GM19043 (cell line): ENCODE results near the gene CTBP1.

Experiments used
- ATAC-seq: cut with Tn5 transposase; IDR thresholded peaks from one replicate; pipeline ENCODE4 v1.9.1; 2021; ENCODE audit warnings: low read depth; ENCODE audit not compliant: unreplicated experiment

Gene CTBP1

DNA sequence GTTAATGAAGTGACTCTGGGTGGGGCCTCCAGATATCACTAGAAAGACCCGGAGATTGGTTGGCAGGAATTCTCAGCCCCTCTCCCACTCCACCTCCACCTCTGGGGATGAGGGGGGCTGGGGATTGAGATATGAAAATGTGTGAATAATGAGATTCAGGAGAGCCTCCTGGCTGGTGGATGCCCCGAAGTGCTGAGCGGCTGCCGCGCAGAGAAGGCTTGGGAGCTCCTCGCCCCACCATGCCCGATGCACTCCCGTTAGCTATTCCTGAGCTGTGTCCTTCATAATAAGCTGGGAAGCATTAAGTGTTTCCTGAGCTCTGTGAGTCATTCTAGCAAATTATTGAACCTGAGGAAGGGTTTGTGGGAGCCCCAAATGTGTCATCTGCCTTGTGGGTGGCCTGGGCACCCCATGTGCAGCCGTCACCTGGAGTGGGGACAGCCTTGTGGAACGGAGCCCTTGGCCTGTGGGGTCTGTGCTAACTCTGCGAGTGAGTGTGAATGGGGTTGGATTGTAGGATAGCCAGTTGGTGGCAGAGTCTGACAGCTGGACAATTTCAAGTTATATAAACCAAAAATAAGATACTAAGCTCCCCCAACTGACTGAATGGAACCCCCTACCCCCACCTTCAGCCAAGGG lies 36.3 kb upstream of the CTBP1 start:
- ATAC-seq: no peak

DNA sequence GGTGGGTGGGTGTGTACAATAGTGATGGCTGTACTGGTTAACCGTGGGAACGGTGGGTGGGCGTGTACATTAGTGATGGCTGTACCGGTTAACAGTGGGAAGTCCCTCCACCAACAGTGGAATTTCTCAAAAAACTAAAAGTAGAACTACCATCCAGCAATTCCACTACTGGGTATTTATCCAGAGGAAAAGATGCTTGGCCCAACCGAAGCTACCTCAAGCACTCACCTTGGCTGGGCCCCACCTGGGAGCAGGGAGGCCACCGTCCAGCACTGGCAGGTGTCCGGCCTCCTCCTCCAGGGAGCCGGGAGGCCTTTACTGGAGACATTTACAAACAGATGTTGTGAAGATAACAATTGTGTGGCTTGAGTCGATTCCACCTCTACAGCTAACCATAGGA lies 34.8 kb upstream of the CTBP1 start:
- no peak for ATAC-seq

DNA sequence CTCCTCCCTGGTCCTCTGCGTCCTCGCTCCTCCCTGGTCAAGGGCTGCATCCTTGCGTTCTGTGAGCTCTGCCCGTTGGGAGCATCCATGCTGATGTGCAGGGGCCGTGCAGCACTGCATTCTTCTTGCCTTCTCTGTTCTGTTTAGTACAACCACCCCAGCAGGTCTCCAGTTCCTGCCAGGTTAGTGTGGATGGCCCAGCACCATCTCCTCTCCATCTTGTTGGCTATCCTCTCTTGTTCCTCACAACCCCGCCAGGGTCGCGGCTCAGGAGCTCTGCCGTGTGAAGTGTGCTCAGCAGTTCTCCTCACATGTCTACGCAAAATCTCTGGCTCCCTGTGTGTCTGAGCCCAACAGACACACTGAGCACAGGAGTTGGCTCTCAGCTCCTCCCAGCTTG lies 30.3 kb upstream of the CTBP1 start:
- no peak for ATAC-seq

DNA sequence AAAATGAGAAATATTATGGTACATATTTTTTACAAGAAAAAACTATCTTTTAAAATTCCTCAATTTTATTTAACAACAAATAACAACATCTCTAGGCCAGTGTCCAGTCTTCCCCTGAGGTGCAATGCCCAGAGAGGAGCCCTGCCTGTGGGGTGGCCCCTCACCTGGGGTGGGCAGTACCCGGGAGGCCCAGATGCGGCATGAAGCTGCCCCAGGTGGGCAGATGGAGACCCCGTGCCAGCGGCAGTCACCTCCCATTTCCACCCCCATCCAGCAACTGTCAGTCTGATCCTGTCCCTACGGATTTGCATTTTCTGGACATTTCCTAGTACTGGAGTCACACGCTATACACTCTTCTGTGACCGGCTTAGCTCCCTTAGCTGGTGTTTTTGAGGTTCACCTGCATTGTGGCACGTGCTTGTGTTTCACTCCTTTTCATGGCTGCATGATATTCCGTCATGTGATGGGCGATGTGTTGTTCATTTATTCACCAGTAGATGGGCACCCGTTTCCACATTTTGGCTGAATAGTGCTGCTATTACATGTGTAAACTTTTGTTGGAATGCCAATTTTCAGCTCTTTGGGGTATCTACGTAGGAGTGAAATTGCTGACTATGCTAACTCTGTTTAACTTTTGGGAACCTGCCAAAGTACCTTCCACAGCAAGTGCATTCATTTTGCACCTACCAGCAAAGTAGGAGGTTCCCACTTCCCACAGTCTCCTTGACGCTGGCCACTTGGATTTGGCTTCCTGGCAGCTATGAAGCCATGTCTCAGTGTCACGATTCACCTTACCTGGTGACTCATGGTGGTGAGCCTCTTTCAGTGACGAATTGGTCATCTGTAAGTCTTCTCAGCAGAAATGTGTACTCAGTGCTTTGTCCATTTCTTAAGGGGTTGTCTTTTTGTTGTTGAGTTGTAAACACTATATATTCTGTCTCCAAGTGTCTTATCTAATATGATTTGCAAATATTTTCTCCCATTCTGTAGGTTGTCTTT lies 29.0 kb upstream of the CTBP1 start:
- no peak for ATAC-seq

DNA sequence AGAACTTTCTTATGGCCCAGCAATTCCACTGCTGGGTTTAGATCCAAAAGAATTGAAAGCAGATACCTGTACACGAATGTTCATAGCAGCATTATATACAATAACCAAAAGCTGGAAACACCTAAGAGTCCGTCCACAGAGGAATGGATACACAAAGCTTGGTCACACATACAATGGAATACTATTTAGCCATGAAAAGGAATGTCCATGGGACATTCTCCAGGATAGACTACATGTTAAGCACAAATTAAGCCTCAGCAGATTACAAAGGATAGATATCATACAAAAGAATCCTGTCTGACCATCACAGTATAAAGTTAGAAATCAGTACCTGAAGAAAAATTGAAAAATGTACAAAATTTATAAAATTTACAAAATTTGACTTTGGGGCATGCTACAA lies 28.1 kb upstream of the CTBP1 start:
- ATAC-seq: no peak

DNA sequence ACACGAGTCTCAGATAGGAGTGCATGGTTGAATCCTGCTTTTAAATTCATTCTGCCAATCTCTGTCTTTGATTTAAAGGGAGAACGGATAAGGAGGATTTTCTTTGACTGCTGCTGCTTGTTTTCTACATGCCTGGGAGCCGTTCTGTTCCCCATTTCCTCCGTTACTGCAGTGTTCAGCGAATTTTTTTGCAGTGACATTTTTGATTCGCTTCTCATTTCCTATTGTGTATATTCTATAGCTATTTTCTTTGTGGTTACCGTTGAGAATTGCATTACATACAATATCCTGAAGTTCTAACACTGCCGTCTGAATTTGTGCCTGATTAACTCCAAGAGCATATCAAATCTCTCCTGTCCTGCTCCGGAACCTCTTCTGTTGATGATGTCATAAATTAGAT lies 25.9 kb upstream of the CTBP1 start:
- no peak for ATAC-seq

DNA sequence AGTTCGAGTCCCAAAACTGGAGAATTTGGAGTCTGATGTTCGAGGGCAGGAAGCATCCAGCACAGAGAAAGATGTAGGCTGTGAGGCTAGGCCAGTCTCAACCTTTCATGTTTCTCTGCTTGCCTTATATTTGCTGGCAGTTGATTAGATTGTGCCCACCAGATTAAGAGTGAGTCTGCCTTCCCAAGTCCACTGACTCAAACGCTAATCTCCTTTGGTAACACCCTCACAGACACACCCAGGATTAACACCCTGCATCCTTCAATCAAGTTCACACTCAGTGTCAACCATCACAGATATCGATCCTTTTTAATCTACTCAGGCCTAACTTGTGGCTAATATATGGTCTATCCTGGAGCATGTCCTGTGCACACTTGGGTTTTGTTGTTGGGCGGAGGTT lies 22.8 kb upstream of the CTBP1 start:
- no peak for ATAC-seq

DNA sequence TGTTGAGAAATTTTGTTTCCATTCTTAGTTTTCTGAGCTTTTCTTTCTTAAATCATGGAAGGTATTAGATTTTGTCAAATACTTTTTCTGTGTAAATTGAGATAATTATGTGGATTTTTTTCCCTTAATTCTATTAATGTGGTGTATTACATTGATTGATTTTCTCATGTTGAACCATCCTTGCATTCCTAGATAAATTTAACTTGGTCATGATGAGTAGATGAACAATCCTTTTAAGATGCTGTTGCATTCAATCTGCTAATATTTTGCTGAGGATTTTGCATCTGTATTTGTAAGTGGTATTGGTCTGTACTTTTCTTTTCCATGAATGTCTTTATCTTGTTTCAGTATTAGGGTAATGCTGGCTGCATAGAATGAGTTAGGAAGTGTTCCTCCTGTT lies 20.3 kb upstream of the CTBP1 start:
- no peak for ATAC-seq

DNA sequence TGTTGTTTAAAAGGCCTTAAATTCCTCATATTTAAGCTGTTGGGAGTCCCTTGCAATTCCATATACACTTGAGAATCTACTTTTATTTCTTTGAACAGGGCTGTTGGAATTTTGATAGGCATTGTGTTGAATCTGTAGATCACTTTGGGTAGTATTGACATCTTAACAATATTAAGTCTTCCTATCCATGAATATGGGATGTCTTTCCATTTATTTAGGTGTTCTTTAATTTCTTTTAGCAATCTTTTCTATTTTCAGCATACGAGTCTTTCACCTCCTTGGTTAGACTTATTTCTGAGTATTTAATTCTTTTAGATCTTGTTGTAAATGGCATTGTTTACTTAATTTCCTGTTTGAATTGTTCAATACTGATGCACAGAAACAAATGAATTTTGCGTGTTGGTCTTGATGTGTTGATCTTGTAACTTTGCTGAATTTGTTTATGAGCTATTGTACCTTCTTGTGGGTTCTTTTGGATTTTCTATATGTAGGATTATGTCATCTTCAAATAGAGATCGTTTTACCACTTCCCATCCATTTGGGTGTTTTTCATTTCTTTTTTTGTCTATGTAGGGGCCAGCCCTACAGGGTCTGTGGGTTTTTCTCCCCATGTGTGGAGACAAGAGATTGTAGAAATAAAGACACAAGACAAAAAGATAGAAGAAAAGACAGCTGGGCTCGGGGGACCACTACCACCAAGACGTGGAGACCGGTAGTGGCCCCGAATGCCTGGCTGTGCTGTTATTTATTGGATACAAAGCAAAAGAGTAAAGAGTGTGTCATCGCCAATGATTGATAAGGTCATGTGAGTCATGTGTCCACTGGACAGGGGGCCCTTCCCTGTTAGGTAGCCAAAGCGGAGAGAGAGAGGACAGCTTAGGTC lies 18.2 kb upstream of the CTBP1 start:
- no peak for ATAC-seq

DNA sequence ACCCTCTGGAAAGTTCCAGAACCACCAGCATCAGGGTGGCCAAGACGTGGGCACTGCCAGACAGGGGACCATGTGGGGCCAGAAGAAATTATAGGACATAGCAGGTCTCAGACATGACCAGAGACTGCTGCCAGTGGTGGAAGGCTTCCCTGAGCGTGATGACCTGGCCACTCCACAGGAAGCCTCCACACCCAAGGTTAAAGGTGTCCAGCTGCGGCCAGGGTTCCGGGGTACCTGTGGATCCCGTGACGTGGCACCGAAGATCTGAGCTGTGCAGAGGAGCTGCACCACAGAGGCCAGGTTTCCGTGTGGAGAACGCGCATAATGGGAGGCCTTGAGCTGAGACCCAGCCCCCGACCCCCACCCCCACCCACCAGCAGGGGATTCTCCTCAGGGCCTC lies 16.4 kb upstream of the CTBP1 start:
- no peak for ATAC-seq

DNA sequence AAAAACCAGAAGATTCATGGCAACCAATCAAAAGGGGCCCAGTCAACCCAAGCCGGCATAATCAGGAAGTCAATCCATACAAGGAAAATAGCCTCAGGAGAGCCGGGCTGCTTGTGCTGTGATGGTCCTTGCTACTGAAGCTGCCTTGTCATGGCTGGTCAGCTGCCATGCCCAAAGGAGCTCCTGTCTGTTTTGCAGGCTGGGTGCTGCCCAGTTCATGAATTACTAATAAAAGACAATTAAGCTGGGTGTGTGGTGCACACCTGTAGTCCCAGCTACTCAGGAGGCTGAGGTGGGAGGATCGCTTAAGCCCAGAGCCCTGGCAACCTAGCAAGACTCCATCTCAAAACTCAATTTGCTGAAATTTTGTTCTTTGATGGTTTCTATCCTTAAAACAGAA lies 16.0 kb upstream of the CTBP1 start:
- ATAC-seq: no peak

DNA sequence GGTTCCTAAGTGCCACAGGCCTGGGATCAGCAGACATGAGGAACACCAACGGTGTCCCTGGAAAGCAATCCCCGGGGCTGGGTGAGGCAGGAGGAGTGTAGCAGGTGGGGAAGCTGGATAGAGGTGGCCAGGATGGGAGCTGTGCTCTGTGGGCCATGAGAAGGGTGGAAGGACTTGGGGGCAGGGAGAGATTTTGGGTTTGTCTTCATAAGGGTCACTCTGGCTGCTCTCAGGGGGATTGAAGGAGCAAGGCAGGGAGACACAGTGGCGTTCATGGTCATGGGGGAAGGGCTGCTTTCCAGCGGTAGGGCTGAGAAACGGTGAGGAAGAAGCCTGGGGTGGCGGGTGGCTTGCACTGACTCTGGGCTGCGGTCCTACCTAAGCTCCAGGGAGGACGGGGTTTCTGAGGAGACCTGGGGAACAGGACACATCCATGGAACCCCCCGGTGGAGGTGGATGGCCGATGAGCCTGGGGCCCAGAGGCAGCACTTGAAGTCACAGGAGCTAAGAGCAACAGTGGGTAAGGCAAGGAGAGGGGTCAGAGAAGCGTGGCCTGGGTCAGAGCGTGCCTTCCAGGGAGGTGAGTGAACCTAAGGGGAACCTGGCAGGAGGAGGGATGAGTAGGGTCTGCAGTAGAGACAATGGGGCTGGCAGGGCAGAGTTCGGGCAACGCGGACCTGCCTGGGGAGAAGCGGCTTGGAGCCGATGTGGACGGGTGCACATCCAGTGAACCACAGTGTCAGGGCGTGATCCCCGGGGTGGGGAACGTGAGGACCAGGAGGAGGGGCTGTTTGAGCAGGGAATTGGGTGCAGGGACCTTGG lies 12.4 kb upstream of the CTBP1 start:
- ATAC-seq: no peak

DNA sequence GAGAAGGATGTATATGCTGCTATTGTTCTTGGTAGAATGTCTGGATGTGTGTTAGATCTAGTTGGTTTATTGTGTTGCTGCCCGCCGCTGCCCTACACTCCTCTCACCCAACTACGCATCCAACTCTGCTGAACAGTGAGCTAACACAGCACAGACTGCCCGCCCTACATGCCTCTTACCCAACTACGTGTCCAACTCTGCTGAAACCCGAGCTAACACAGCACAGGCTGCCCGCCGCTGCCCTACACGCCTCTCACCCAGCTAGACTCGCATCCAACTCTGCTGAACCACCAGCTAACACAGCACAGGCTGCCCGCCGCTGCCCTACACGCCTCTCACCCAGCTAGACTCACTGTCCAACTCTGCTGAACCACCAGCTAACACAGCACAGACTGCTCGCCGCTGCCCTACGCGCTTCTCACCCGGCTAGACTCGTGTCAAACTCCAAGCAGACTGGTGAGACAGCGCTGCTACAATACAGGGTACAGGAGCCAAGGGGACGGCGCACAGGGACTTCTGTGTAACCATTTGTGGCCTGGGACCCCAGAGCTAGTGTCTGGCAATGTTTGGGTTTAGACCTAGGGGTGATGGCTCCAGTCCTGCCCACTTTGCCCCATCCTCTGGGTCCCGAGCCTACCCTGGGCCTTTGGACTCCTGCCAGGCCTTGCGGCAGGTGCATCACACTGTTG lies 11.6 kb upstream of the CTBP1 start:
- no peak for ATAC-seq

DNA sequence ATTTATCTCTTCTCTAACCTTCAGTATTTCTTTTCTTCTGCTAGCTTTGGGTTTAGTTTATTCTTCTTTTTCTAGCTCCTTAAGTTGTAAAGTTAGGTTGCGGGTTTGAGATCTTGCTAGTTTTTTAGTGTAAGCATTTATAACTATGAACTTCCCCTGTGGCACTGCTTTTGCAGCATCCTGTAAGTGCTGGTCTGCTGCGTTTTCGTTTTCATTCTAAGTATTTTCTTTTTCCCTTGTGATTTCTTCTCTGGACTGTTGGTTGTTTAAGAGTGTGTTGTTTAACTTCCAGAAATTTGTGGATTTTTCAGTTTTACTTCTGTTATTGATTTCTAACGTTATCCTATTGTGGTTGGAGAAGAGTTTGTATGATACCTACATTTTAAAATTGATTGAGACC lies 11.0 kb upstream of the CTBP1 start:
- no peak for ATAC-seq

DNA sequence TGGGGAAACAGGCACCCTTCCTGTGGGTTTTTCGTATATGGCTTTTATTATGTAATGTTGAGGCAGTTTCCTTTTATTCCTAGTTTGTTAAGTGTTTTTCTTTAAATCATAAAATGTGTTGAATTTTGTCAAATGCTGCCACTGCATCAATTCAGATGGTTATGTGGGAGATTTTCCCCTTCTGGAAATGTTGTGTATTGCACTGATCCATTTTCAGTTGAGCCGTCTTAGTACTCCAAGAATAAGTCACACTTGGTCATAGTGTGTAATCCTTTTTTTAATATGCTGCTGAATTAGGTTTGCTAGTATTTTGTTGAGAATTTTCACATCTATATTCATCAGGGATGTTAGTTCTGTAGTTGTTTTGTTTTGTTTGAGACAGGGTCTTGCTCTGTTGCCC lies 9.5 kb upstream of the CTBP1 start:
- no peak for ATAC-seq

DNA sequence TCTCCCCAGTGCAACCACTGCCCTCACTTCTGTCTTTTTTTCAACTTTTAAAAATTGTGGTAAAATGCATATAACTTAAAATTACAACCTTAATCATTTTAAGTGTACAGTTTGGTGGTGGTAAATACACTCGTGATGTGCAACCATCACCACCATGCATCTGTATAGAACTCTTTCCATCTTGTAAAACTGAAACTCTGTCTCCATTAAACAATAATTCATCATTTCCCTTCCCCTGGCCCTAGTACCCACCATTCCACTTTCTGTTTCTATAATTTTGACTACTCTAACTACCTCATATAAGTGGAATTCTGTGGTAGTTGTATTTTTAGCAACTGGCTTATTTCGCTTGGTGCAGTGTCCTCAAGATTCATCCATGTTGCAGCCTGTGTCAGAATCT lies 6.8 kb upstream of the CTBP1 start:
- no peak for ATAC-seq

DNA sequence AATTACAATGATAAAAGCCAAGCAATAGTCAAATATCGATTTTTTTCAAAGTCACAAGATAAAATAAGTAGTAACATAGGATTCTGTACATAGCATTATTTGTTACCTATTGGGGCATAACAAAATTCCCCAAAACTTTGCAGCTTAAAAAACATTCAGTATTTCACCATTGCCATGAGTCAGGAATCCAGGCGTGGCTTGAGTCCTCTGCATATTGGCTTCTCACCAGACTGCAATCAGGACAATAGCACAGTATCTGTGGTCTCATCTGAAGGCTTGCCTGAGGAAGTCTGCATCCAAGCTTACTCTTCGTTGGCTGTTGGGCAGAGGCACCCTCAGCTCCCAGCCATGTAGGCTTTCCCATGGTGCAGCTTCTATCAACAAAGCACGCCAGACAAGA lies 6.2 kb upstream of the CTBP1 start:
- ATAC-seq: no peak

DNA sequence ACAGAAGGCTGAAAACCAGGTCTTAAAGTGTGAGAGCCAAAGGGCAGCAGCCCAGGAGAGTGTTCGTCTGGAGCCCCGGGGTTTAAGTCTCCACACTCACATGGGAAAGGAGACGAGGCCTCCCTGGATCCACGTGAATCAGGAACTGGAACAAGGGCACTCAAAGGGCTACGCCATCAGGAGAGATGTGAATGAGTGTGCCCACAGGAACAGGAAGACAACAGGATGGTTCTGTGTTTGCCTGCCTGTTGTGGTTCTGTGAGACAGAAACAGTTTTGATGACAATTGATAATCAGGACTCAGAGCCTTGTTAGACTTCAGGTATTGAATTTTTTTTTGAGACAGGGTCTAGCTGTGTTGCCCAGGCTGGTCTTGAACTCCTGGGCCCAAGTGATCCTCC lies 4.9 kb upstream of the CTBP1 start:
- ATAC-seq: no peak

DNA sequence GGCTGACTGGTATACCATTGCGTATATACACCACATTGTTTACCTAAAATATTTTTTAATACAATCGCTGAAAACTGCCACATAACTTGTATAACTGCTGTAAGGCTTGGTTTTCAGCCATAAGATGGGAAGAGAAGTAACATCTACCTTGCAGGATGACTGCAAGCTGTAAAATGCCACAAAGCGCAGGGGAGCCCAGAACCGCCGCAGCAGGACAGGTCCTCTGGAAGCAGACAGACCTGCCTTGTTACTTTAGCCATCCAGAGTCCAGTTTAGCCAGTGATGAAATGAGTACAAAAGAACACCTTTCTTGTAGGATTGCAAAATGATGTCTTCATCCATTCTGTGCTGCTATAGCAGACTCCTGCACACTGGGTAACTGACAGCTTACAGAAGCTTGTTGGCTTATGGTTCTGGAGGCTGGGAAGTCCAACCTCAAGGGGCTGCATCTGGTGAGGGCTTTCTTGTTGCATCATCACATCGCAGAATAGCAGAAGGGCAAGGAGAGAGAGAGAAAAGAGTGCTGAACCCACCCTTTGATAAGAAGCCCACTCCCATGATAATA lies 4.1 kb upstream of the CTBP1 start:
- ATAC-seq: no peak

DNA sequence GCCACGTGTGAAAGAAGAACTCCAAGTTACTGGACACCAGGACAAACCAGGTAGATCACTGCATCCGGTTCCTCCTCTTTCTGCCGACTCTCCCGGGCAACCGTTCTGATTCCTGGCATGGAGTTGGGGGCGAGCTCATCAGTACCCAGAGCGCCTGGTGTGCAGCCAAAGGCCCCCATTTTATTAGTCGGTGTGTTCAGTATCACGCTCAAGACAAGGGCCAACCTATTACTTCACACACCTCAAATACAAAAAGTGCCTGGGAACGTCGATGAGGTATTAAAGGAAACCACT lies 2.8 kb upstream of the CTBP1 start:
- ATAC-seq: no peak
